ENCODE data around the gene PMEPA1.

- no peak for TF ChIP-seq FOXA1 (IDR thresholded peaks at IDR 0.05)
- TF ChIP-seq SP1 (IDR thresholded peaks at IDR 0.05), result no peak
- no peak for TF ChIP-seq FOXM1 (IDR thresholded peaks at IDR 0.05; ENCODE audit: borderline replicate concordance)
- no peak for TF ChIP-seq FOXK2 (IDR thresholded peaks at IDR 0.05)
- no peak for TF ChIP-seq BHLHE40 (IDR thresholded peaks at IDR 0.05; ENCODE audit: borderline replicate concordance)
- no peak for TF ChIP-seq NFRKB (IDR thresholded peaks at IDR 0.05)
- TF ChIP-seq ELF4 (IDR thresholded peaks at IDR 0.05), result no peak
- TF ChIP-seq PKNOX1 (IDR thresholded peaks at IDR 0.05), result no peak
Measured at GRCh38 chr20:57743450-57744095, 33.8 kb upstream of the PMEPA1 start.

All from HEK293T (cell line).